NCI-H2196 treated with DMSO at 0.1 percent for 48 hours (cell line): ENCODE results near the gene FAM171A2.

ENCODE experiments used
- DNase-seq: peaks from one replicate; lab custom pipeline; 2025; ENCODE audit not compliant: unreplicated experiment; lab: John Stamatoyannopoulos, UW

FAM171A2 gene

DNA sequence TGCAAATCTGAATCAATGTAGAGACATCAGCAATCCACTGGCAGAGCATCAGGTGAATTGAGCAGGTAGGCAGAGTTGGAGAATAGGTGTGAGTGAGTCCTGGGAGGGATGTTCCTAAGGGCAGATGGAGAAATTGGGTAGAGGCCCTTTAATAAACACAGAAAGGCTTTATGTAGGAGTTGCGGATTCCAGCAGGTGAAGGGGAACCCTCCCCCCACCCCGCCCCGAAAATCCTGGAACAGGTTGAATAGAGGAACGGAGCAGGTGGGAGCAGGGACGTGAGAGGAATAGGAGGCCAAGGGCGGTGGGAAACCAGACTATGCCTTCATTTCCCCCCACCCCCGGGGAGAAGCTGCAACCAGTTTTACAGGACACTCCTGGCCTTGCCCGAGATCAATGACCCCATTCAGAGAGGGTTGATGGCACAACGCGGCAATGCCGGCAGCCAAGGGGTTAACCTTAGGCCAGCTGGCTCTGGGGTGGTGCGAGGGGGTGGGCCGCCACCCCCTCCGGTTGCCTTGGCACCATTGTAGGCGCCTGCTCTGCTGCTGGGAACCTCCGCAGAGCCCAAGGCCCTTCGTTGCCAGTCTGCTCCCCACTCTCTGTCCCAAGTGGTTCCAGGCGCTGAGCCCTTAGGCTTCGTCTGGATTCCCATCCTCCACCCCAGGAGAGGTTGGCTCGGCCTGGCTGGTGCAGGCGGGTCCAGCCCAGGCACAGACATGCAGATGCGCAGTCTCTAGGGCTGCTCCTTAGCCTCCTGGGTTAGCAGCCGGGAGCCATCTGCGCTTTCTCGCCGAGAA lies 56.1 kb downstream of the FAM171A2 start:
- peak; percentile 51 for DNase-seq

GRCh38 chr17:44304651-44305050 lies 59.0 kb downstream of the FAM171A2 start:
- DNase-seq = no peak
